ENCODE results near the gene ME3.
"Not testable (repeated sequence)": the region's sequence is repeated elsewhere in the genome, so short reads cannot be mapped to it uniquely, and the experiment has no call there.

Gene ME3

DNA sequence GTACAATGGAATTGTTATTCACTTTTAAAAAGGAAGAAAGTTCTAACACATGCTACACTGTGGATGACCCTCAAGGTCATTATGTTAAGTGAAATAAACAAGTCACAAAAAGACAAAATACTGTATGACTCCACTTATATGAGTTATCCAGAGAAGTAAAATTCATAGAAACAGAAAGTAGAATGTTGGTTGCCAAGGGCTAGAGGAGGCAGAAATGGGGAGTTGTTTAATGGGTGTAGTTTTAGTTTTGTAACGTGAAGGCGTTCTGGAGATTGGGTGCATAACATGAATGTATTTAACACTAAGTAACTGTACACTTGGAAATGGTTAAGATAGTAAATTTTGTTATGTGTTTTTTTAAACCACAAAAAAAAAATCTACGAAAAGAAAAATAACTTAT, 253.9 kb downstream of the ME3 start:
- DNase-seq (ENCODE audit: extremely low read depth, insufficient read length), result no peak
- H3K36me3 ChIP-seq (ENCODE audit: control insufficient read depth, insufficient read depth, low read length), result no peaks in the 10 kb centered on the region
- H3K4me3 ChIP-seq (replicated peaks; ENCODE audit: low read depth, low read length), result no peak overlapping the region
- TF ChIP-seq, protein P1, sequence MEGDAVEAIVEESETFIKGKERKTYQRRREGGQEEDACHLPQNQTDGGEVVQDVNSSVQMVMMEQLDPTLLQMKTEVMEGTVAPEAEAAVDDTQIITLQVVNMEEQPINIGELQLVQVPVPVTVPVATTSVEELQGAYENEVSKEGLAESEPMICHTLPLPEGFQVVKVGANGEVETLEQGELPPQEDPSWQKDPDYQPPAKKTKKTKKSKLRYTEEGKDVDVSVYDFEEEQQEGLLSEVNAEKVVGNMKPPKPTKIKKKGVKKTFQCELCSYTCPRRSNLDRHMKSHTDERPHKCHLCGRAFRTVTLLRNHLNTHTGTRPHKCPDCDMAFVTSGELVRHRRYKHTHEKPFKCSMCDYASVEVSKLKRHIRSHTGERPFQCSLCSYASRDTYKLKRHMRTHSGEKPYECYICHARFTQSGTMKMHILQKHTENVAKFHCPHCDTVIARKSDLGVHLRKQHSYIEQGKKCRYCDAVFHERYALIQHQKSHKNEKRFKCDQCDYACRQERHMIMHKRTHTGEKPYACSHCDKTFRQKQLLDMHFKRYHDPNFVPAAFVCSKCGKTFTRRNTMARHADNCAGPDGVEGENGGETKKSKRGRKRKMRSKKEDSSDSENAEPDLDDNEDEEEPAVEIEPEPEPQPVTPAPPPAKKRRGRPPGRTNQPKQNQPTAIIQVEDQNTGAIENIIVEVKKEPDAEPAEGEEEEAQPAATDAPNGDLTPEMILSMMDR (IDR thresholded peaks at IDR 0.05; ENCODE audit: insufficient read depth, low read length, poor library complexity, severe bottlenecking), result no peak
- no peaks in the 10 kb centered on the region for H3K27me3 ChIP-seq (replicated peaks; ENCODE audit: control insufficient read depth, insufficient read depth, low read length)

DNA sequence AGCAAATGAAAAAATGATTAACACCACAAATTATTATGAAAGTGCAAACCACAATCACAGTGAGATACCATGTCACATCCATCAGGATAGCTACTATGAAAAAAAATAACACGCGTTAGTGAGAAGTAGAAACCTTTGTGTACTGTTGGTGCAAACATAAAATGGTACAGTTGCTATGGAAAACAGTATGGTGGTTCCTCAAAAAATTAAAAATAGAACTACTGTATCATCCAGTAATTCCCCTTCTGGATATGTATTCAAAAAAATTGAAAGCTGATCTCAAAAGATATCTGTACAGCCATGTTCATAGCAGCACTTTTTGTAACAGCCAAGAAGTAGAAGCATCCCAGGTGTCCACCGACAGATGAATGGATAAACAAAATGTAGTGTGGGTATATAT, 254.3 kb downstream of the ME3 start:
- Histone ChIP-seq H3K27me3 (replicated peaks; ENCODE audit: control insufficient read depth, insufficient read depth, low read length) (no peaks in the 10 kb centered on the region), H3K36me3 (ENCODE audit: control insufficient read depth, insufficient read depth, low read length) (no peaks in the 10 kb centered on the region), H3K4me3 (replicated peaks; ENCODE audit: low read depth, low read length) (no peak overlapping the region)
- TF ChIP-seq, protein P1 (IDR thresholded peaks at IDR 0.05; ENCODE audit: insufficient read depth, low read length, poor library complexity, severe bottlenecking), result no peak
- DNase-seq (ENCODE audit: extremely low read depth, insufficient read length), result no peak

DNA sequence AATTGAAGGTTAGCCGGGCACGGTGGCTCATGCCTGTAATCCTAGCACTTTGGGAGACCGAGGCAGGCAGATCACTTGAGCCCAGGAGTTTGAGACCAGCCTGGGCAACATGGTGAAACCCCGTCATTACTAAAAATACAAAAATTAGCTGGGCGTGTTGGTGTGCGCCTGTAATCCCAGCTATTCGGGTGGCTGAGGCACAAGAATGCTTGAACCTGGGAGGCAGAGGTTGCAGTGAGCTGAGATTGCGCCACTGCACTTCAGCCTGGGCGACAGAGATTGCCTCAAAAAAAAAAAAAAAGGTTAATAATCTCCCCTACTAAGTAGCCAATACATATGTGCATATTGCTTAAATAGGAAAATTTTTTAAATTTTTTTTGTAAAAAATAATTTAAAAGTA, 255.5 kb downstream of the ME3 start:
- not testable (repeated sequence) for DNase-seq (ENCODE audit: extremely low read depth, insufficient read length); H3K27me3 ChIP-seq (replicated peaks; ENCODE audit: control insufficient read depth, insufficient read depth, low read length); H3K36me3 ChIP-seq (ENCODE audit: control insufficient read depth, insufficient read depth, low read length); H3K4me3 ChIP-seq (replicated peaks; ENCODE audit: low read depth, low read length)

DNA sequence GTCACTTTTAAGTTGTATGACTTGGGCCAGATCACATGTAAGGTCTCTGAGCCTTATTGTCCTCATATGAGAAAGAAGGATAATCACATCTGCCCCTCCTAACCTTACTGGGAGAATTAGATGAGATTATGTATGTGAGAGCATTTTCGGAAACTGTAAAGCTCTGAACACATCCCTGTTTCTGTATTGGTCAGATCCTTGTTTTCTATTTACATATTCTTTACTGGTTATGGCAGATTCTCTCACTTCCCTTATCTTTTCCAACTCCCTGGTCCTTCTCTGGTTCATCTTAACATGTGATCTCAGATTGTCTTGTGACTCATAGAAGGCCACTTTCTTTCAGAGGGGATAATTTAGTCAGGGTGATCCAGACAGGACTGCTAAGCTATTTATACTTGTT, 255.9 kb downstream of the ME3 start:
- DNase-seq (ENCODE audit: extremely low read depth, insufficient read length), result no peak
- no peaks in the 10 kb centered on the region for H3K36me3 ChIP-seq (ENCODE audit: control insufficient read depth, insufficient read depth, low read length)
- no peaks in the 10 kb centered on the region for H3K27me3 ChIP-seq (replicated peaks; ENCODE audit: control insufficient read depth, insufficient read depth, low read length)
- TF ChIP-seq, protein P1 (IDR thresholded peaks at IDR 0.05; ENCODE audit: insufficient read depth, low read length, poor library complexity, severe bottlenecking), result no peak
- no peak overlapping the region for H3K4me3 ChIP-seq (replicated peaks; ENCODE audit: low read depth, low read length)

DNA sequence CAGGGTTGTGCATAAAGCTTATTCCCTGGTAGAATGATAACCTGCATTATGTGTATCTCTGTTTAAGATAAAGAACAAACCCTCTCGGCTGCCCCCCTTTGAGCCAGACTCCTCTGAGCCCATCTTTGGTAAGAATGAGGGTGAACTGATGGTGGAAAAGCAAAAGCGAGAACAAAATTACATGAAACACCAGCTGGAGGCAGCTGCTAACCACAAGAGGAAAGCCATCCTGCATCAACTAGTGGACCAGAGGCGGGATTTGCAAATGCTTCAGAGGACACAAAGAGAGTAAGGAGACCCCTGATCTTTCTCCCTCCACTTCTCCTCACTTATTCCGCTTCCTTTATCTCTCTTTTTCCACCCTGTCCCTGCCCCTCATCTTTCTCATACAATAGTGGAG, 257.4 kb downstream of the ME3 start:
- Histone ChIP-seq H3K27me3 (replicated peaks; ENCODE audit: control insufficient read depth, insufficient read depth, low read length) (no peaks in the 10 kb centered on the region), H3K36me3 (ENCODE audit: control insufficient read depth, insufficient read depth, low read length) (no peaks in the 10 kb centered on the region), H3K4me3 (replicated peaks; ENCODE audit: low read depth, low read length) (no peak overlapping the region)
- TF ChIP-seq, protein P1 (IDR thresholded peaks at IDR 0.05; ENCODE audit: insufficient read depth, low read length, poor library complexity, severe bottlenecking), result no peak
- DNase-seq (ENCODE audit: extremely low read depth, insufficient read length), result no peak

DNA sequence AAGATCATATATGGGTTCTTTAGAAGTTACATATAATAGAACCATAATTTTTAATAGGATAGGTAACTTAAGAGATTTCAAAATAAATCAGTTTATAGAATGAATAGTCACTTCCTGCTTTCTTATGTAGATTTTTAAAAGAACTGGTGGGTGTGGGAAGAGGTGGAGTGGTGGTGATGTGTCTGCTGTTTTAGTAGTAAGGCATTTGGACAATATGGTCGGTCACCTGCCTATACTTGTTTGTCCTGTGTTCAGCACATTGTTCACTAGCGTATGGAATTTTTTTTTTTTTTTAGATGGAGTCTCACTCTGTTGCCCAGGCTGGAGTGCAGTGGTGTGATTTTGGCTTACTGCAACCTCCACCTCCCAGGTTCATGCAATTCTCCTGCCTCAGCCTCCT, 258.4 kb downstream of the ME3 start:
- no peak for DNase-seq (ENCODE audit: extremely low read depth, insufficient read length)
- Histone ChIP-seq H3K27me3 (replicated peaks; ENCODE audit: control insufficient read depth, insufficient read depth, low read length) (no peaks in the 10 kb centered on the region), H3K4me3 (replicated peaks; ENCODE audit: low read depth, low read length) (no peak overlapping the region), H3K36me3 (ENCODE audit: control insufficient read depth, insufficient read depth, low read length) (no peaks in the 10 kb centered on the region)
- TF ChIP-seq, protein P1 (IDR thresholded peaks at IDR 0.05; ENCODE audit: insufficient read depth, low read length, poor library complexity, severe bottlenecking), result no peak

All from GM06990 (cell line).